Measurements from ENCODE around the gene OPHN1. TPM values are rescaled to one million over a fixed set of nuclear protein-coding genes. Genes with fewer than 3 reads are reported as not detected.

OPHN1 gene
- total and polyA plus RNA-seq, 2 experiments from 2014 or later, result 4.5 to 5.6 TPM

- no peaks in the 10 kb centered on the region for H3K9me3 ChIP-seq (ENCODE audit: low read depth)
- 79% methylated on average over 4 of the region's 4 CpGs for WGBS (ENCODE audit: low lambda C conversion rate, missing lambda C conversion rate)
Measured at GRCh38 chrX:68372665-68373064, 60.6 kb downstream of the OPHN1 start.

GRCh38 chrX:68369559-68369958 lies 63.7 kb downstream of the OPHN1 start:
- H3K36me3 ChIP-seq (replicated peaks; ENCODE audit: insufficient read depth, low read depth), result no peaks in the 10 kb centered on the region
- H4K20me1 ChIP-seq (ENCODE audit: insufficient read depth, poor library complexity, severe bottlenecking), result no peaks in the 10 kb centered on the region
- no peaks in the 10 kb centered on the region for H3K79me2 ChIP-seq
- no peaks in the 10 kb centered on the region for H3K9me2 ChIP-seq (replicated peaks; ENCODE audit: insufficient read depth)
- H3K27me3 ChIP-seq, result no peaks in the 10 kb centered on the region
- DNase-seq (ENCODE audit: low spot score), result no peak
- H3K4me3 ChIP-seq, result no peak overlapping the region
- H3K4me1 ChIP-seq (ENCODE audit: insufficient read depth), result no peaks in the 10 kb centered on the region
- no peaks in the 10 kb centered on the region for H3K9me3 ChIP-seq (ENCODE audit: low read depth)
- no peak overlapping the region for H2AFZ ChIP-seq
- no peak for TF ChIP-seq EZH2phosphoT487 (IDR thresholded peaks at IDR 0.05; ENCODE audit: low read depth, severe bottlenecking, unreplicated experiment)
- no peak for TF ChIP-seq EZH2 (IDR thresholded peaks at IDR 0.05; ENCODE audit: borderline replicate concordance)
- TF ChIP-seq CTCF (IDR thresholded peaks at IDR 0.05; ENCODE audit: poor library complexity), result no peak
- no peak overlapping the region for H3K27ac ChIP-seq
- H3K4me2 ChIP-seq, result no peak overlapping the region

More at GRCh38 chrX:68372665-68373064, 60.6 kb downstream of the OPHN1 start:
- H3K4me1 ChIP-seq (ENCODE audit: insufficient read depth), result no peaks in the 10 kb centered on the region
- H3K79me2 ChIP-seq, result no peaks in the 10 kb centered on the region
- H4K20me1 ChIP-seq (ENCODE audit: insufficient read depth, poor library complexity, severe bottlenecking), result no peaks in the 10 kb centered on the region
- no peak for TF ChIP-seq EZH2 (IDR thresholded peaks at IDR 0.05; ENCODE audit: borderline replicate concordance)
- TF ChIP-seq CTCF (IDR thresholded peaks at IDR 0.05; ENCODE audit: poor library complexity), result no peak
- no peak for TF ChIP-seq EZH2phosphoT487 (IDR thresholded peaks at IDR 0.05; ENCODE audit: low read depth, severe bottlenecking, unreplicated experiment)
- no peaks in the 10 kb centered on the region for H3K27me3 ChIP-seq
- no peak overlapping the region for H3K4me3 ChIP-seq
- no peak for DNase-seq (ENCODE audit: low spot score)
- H3K27ac ChIP-seq, result no peak overlapping the region
- no peaks in the 10 kb centered on the region for H3K9me2 ChIP-seq (replicated peaks; ENCODE audit: insufficient read depth)
- H3K36me3 ChIP-seq (replicated peaks; ENCODE audit: insufficient read depth, low read depth), result no peaks in the 10 kb centered on the region
- H3K4me2 ChIP-seq, result no peak overlapping the region
- no peak overlapping the region for H2AFZ ChIP-seq

- no peak for DNase-seq (ENCODE audit: low spot score)
- no peaks in the 10 kb centered on the region for H3K4me1 ChIP-seq (ENCODE audit: insufficient read depth)
- TF ChIP-seq CTCF (IDR thresholded peaks at IDR 0.05; ENCODE audit: poor library complexity) (no peak), EZH2 (IDR thresholded peaks at IDR 0.05; ENCODE audit: borderline replicate concordance) (no peak), EZH2phosphoT487 (IDR thresholded peaks at IDR 0.05; ENCODE audit: low read depth, severe bottlenecking, unreplicated experiment) (no peak)
Measured at GRCh38 chrX:68365341-68365740, 68.0 kb downstream of the OPHN1 start.

GRCh38 chrX:68363984-68364383 lies 69.3 kb downstream of the OPHN1 start:
- Histone ChIP-seq H3K9me2 (replicated peaks; ENCODE audit: insufficient read depth) (no peaks in the 10 kb centered on the region), H3K9me3 (ENCODE audit: low read depth) (no peaks in the 10 kb centered on the region), H3K27me3 (no peaks in the 10 kb centered on the region), H3K4me2 (no peak overlapping the region), H3K4me3 (no peak overlapping the region), H2AFZ (no peak overlapping the region), H3K79me2 (no peaks in the 10 kb centered on the region), H3K27ac (no peak overlapping the region), H3K36me3 (replicated peaks; ENCODE audit: insufficient read depth, low read depth) (no peaks in the 10 kb centered on the region), H4K20me1 (ENCODE audit: insufficient read depth, poor library complexity, severe bottlenecking) (no peaks in the 10 kb centered on the region), H3K4me1 (ENCODE audit: insufficient read depth) (no peaks in the 10 kb centered on the region)
- TF ChIP-seq EZH2 (IDR thresholded peaks at IDR 0.05; ENCODE audit: borderline replicate concordance), result no peak
- TF ChIP-seq CTCF (IDR thresholded peaks at IDR 0.05; ENCODE audit: poor library complexity), result no peak
- no peak for TF ChIP-seq EZH2phosphoT487 (IDR thresholded peaks at IDR 0.05; ENCODE audit: low read depth, severe bottlenecking, unreplicated experiment)
- WGBS (ENCODE audit: low lambda C conversion rate, missing lambda C conversion rate), result 67% methylated on average over 2 of the region's 2 CpGs
- no peak for DNase-seq (ENCODE audit: low spot score)

More at GRCh38 chrX:68365341-68365740, 68.0 kb downstream of the OPHN1 start:
- Histone ChIP-seq H3K4me2 (no peak overlapping the region), H3K4me3 (no peak overlapping the region), H3K27me3 (no peaks in the 10 kb centered on the region), H3K27ac (no peak overlapping the region), H3K79me2 (no peaks in the 10 kb centered on the region), H2AFZ (no peak overlapping the region), H4K20me1 (ENCODE audit: insufficient read depth, poor library complexity, severe bottlenecking) (no peaks in the 10 kb centered on the region), H3K36me3 (replicated peaks; ENCODE audit: insufficient read depth, low read depth) (no peaks in the 10 kb centered on the region), H3K9me2 (replicated peaks; ENCODE audit: insufficient read depth) (no peaks in the 10 kb centered on the region), H3K9me3 (ENCODE audit: low read depth) (no peaks in the 10 kb centered on the region)
- WGBS (ENCODE audit: low lambda C conversion rate, missing lambda C conversion rate), result 49% methylated on average over 4 of the region's 4 CpGs

Measured in hepatocyte (in vitro differentiated cells).